OCI-LY7 (cell line): ENCODE measurements around the gene ELMOD3. TPM values are rescaled to one million over a fixed set of nuclear protein-coding genes. Genes with fewer than 3 reads are reported as not detected.
A peak's percentile ranks its signal among the peaks of the same experiment; 100 is the strongest.

Source experiments
- BruUV-seq: library from RNA; stranded (reverse); fragments of 400-500 nt; replicated peaks from 2 replicates; lab custom pipeline; 2021; lab: Mats Ljungman, UMichigan
- CTCF ChIA-PET: fragments of 300-600 bp; sonication (Branson Sonifier 250); formaldehyde crosslinking; loops from one replicate; lab custom pipeline; 2022; ENCODE audit warnings: antibody characterized with exemption; ENCODE audit not compliant: unreplicated experiment; lab: Charles Lee
- POLR2A ChIA-PET: fragments of 300-600 bp; sonication (Branson Sonifier 250); formaldehyde crosslinking; loops from one replicate; lab custom pipeline; 2022; ENCODE audit warnings: antibody characterized with exemption; lab: Charles Lee
- DNase-seq: peaks from one replicate; pipeline ENCODE4 v3.0.0-alpha.2; 2015; ENCODE audit warnings: low spot score
- H2AFZ ChIP-seq: fragments of 200-600 bp; sonication (generic), shearing (Covaris generic); 2 replicates; pipeline ENCODE4 v1.6.1; 2014; ENCODE audit warnings: mild to moderate bottlenecking, antibody characterized with exemption, low read length, moderate library complexity
- H3K27ac ChIP-seq: fragments of 200-600 bp; sonication (generic); 2 replicates; pipeline ENCODE4 v1.5.1; 2014; ENCODE audit warnings: mixed run types, low read depth, mild to moderate bottlenecking, moderate library complexity, low read length, inconsistent platforms; ENCODE audit not compliant: poor library complexity, severe bottlenecking
- H3K36me3 ChIP-seq: fragments of 200-600 bp; sonication (generic); 2 replicates; pipeline ENCODE4 v1.6.1; 2014; ENCODE audit warnings: mild to moderate bottlenecking, antibody characterized with exemption, low read length, moderate library complexity, mixed read lengths; ENCODE audit not compliant: insufficient read depth
- H3K4me1 ChIP-seq: fragments of 200-600 bp; sonication (generic); 2 replicates; pipeline ENCODE4 v1.5.1; 2014; ENCODE audit warnings: mild to moderate bottlenecking, low read length; ENCODE audit not compliant: insufficient read depth, poor library complexity, severe bottlenecking
- H3K4me2 ChIP-seq: fragments of 200-600 bp; sonication (generic); 2 replicates; pipeline ENCODE4 v1.6.1; 2014; ENCODE audit warnings: mild to moderate bottlenecking, low read length
- H3K4me3 ChIP-seq: fragments of 200-600 bp; sonication (generic); 2 replicates; pipeline ENCODE4 v1.5.1; 2014; ENCODE audit warnings: mild to moderate bottlenecking, low read depth, low read length; ENCODE audit not compliant: poor library complexity, severe bottlenecking
- H3K79me2 ChIP-seq: fragments of 200-600 bp; sonication (generic); 2 replicates; pipeline ENCODE4 v1.6.1; 2016; ENCODE audit warnings: low read depth, mild to moderate bottlenecking, low read length, moderate library complexity, mixed read lengths; ENCODE audit not compliant: insufficient read depth
- H3K9me2 ChIP-seq: fragments of 200-600 bp; sonication (generic); 2 replicates; pipeline ENCODE4 v1.6.1; 2016; ENCODE audit warnings: mild to moderate bottlenecking, low read length, mixed read lengths; ENCODE audit not compliant: insufficient read depth
- H3K9me3 ChIP-seq: fragments of 200-600 bp; sonication (generic); 2 replicates; pipeline ENCODE4 v1.6.1; 2014; ENCODE audit warnings: mild to moderate bottlenecking, mixed run types, low read length, mixed read lengths
- H4K20me1 ChIP-seq: fragments of 200-600 bp; sonication (generic); 2 replicates; pipeline ENCODE4 v1.6.1; 2014; ENCODE audit warnings: mild to moderate bottlenecking, antibody characterized with exemption, low read length, moderate library complexity, mixed read lengths; ENCODE audit not compliant: insufficient read depth
- EZH2phosphoT487 ChIP-seq: fragments of 200-600 bp; sonication (generic); IDR thresholded peaks from 2 replicates; pipeline ENCODE4 v1.6.1; 2018; ENCODE audit warnings: low read depth, borderline replicate concordance, mild to moderate bottlenecking, mixed run types, antibody characterized with exemption, low read length, moderate library complexity, mixed read lengths
- intact Hi-C: fragments of 100-400 bp; cut with micrococcal nuclease; formaldehyde crosslinking; loops from one replicate; pipeline ENCODE4 v1.10.0; 2022; ENCODE audit not compliant: unreplicated experiment
- total RNA-seq, 2 experiments: library from RNA; depleted of rRNA in 1 of 2; stranded (reverse); fragments of >200 nt in 1 of 2; shearing (Covaris generic) in 1 of 2; gene quantifications; 2 replicates each; pipeline ENCODE4 v1.2.3, GENCODE V29; 2014 to 2022
- TF ChIP-seq, protein P1 (sequence below): fragments of 200-600 bp; sonication (generic); conservative IDR thresholded peaks from 2 replicates; pipeline ENCODE4 v1.5.1; 2014; ENCODE audit warnings: mild to moderate bottlenecking, antibody characterized with exemption, low read length, moderate library complexity, mixed read lengths

ELMOD3 gene
- total RNA-seq, 2 experiments from 2014 or later: 12.0 to 18.5 TPM

DNA sequence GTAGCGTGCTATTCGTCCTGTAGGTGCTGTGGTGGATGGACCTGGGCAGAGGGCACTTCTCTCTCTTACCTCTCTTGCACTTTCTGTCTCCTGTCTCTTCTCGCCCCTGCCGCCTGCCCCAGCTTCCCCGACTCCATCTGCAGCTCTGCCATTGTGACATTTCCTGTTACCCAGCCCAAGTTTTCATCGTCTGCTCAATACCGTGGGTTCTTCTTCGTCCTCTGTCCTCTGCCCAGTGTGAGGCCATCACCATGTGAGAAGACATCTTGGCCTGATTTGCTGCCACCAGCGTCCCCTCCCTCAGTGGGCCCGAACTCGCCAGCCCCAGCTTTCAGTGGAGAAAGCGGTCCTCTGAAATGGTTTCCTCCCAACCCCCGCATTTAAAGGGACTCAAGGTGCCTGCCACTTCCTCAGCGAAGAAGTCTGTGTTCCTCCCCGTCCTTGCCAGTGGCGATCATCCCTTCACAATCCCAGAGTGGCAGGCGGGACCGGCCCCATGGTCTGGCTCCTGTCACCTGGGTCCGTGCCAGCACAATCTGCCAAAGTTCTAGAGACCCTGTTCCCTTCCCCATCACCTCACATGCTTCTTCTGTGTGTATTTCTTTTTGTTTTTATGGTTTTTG lies 44.8 kb upstream of the ELMOD3 start:
- intact Hi-C loops: no loop called here
- H3K9me3 ChIP-seq: no peaks in the 10 kb centered on the region
- peak overlapping the region; percentile 11; the same call in 1 of the 2 replicates for H3K4me2 ChIP-seq
- POLR2A ChIA-PET: interaction anchor here (1.2 to 1.4 kb wide), 3 partner anchors 8 to 18 kb away, joined by 3 to 8 read pairs (median 3); partner anchors contain the start of gene TGOLN2
- no peaks in the 10 kb centered on the region for H4K20me1 ChIP-seq
- no peak for DNase-seq
- BruUV-seq: no TSS peak
- peaks cover 12% of the 10 kb centered on the region for H3K36me3 ChIP-seq
- no peak overlapping the region for H2AFZ ChIP-seq
- H3K9me2 ChIP-seq: no peaks in the 10 kb centered on the region
- peaks cover 13% of the 10 kb centered on the region for H3K4me1 ChIP-seq
- CTCF ChIA-PET: interaction anchor here (1.3 kb wide), 1 partner anchor 9 kb away, joined by 3 read pairs; no protein-coding TSS in a partner anchor
- no peak for TF ChIP-seq EZH2phosphoT487
- TF ChIP-seq, protein P1, sequence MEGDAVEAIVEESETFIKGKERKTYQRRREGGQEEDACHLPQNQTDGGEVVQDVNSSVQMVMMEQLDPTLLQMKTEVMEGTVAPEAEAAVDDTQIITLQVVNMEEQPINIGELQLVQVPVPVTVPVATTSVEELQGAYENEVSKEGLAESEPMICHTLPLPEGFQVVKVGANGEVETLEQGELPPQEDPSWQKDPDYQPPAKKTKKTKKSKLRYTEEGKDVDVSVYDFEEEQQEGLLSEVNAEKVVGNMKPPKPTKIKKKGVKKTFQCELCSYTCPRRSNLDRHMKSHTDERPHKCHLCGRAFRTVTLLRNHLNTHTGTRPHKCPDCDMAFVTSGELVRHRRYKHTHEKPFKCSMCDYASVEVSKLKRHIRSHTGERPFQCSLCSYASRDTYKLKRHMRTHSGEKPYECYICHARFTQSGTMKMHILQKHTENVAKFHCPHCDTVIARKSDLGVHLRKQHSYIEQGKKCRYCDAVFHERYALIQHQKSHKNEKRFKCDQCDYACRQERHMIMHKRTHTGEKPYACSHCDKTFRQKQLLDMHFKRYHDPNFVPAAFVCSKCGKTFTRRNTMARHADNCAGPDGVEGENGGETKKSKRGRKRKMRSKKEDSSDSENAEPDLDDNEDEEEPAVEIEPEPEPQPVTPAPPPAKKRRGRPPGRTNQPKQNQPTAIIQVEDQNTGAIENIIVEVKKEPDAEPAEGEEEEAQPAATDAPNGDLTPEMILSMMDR: no peak
- H3K27ac ChIP-seq: no peak overlapping the region
- H3K79me2 ChIP-seq: no peaks in the 10 kb centered on the region
- H3K4me3 ChIP-seq: no peak overlapping the region

DNA sequence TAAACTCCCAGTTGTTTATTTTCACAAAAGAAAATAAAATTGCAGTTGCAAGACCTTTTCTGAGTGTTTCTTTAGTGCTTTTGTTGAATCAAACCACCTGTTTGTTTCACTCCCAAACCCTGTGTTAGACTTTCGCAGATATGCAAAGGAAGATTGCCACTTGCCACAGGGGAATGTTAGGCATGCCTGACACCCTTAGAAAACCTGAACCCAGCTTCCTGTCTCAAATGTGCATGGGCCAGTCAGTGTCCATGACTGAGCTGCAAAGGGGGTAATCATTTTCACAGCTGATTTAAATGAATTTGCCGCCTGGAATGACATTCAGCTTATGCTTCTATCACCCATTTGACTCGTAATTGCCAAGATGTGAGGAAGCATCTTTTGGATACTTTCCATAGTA lies 44.2 kb upstream of the ELMOD3 start:
- Histone ChIP-seq H3K9me2 (no peaks in the 10 kb centered on the region), H3K27ac (no peak overlapping the region), H3K79me2 (no peaks in the 10 kb centered on the region), H3K4me3 (no peak overlapping the region), H4K20me1 (no peaks in the 10 kb centered on the region), H2AFZ (no peak overlapping the region), H3K4me1 (peaks cover 13% of the 10 kb centered on the region), H3K9me3 (no peaks in the 10 kb centered on the region), H3K36me3 (peaks cover 18% of the 10 kb centered on the region), H3K4me2 (peak overlapping the region; percentile 11; the same call in 1 of the 2 replicates)
- POLR2A ChIA-PET: interaction anchor here (0.6 kb wide), 1 partner anchor 11 kb away, joined by 3 read pairs; no protein-coding TSS in a partner anchor
- CTCF ChIA-PET: interaction anchor here (1.3 kb wide), 1 partner anchor 9 kb away, joined by 3 read pairs; no protein-coding TSS in a partner anchor
- DNase-seq: peak; percentile 31
- BruUV-seq: no TSS peak
- intact Hi-C loops: no loop called here
- no peak for TF ChIP-seq EZH2phosphoT487
- TF ChIP-seq, protein P1: no peak

DNA sequence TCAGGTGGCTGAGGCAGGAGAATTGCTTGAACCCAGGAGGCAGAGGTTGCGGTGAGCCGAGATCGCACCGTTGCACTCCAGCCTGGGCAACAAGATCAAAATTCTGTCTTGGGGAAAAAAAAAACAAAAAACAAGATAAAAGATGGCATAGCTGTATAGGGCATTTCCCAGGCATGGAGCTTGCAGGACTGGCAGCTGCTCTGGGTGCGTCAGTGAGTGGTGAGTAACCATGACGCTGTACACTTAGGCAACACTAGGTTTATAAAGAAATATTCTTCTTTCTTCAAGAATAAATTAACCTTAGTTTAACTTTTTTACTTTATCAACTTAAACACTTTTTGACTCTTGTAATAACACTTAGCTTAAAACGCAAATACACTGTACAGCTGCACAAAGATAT lies 42.2 kb upstream of the ELMOD3 start:
- no peak for DNase-seq
- Histone ChIP-seq H3K27ac (no peak overlapping the region), H3K9me3 (no peaks in the 10 kb centered on the region), H3K36me3 (peaks cover 30% of the 10 kb centered on the region), H3K4me3 (no peak overlapping the region), H3K9me2 (no peaks in the 10 kb centered on the region), H2AFZ (no peak overlapping the region), H3K79me2 (no peaks in the 10 kb centered on the region), H4K20me1 (no peaks in the 10 kb centered on the region; the same call in 1 of the 2 replicates), H3K4me1 (peaks cover 13% of the 10 kb centered on the region), H3K4me2 (no peak overlapping the region)
- ChIA-PET CTCF (no interaction called here), POLR2A (no interaction called here)
- BruUV-seq: no TSS peak
- no peak for TF ChIP-seq EZH2phosphoT487
- TF ChIP-seq, protein P1: no peak
- intact Hi-C loops: no loop called here
